ENCODE data around the gene FAM83C. TPM values are rescaled to one million over a fixed set of nuclear protein-coding genes. Genes with fewer than 3 reads are reported as not detected.
"Not testable (repeated sequence)": the region's sequence is repeated elsewhere in the genome, so short reads cannot be mapped to it uniquely, and the experiment has no call there.

Gene FAM83C
- total and polyA plus RNA-seq, 2 experiments from 2014 or later = not detected

GRCh38 chr20:35260426-35260825, 31.8 kb downstream of the FAM83C start:
- no peak overlapping the region for H3K4me3 ChIP-seq
- 91 to 92% methylated on average over 6 of the region's 6 CpGs for WGBS, 2 experiments (ENCODE audit: low coverage in 1 of 2, low lambda C conversion rate in 2 of 2, missing lambda C conversion rate in 2 of 2)
- no peak overlapping the region for H3K4me2 ChIP-seq (ENCODE audit: unreplicated experiment)
- in situ Hi-C loops (cut with MboI) = no loop called here
- no peaks in the 10 kb centered on the region for H3K27me3 ChIP-seq (replicated peaks; ENCODE audit: insufficient read depth)
- H3K4me1 ChIP-seq (ENCODE audit: insufficient read depth) = peaks cover 7% of the 10 kb centered on the region; the same call in 1 of the 2 replicates
- no peak overlapping the region for H2AFZ ChIP-seq
- H3K9me2 ChIP-seq (ENCODE audit: insufficient read depth) = no peaks in the 10 kb centered on the region
- H3K9ac ChIP-seq = no peak overlapping the region
- no peak for DNase-seq
- H3K27ac ChIP-seq = no peak overlapping the region
- no peaks in the 10 kb centered on the region for H3K9me3 ChIP-seq (ENCODE audit: low read depth)
- H3K79me2 ChIP-seq (ENCODE audit: insufficient read depth) = no peaks in the 10 kb centered on the region
- TF ChIP-seq EZH2 (IDR thresholded peaks at IDR 0.05; ENCODE audit: insufficient read depth, poor library complexity, severe bottlenecking) (no peak), EZH2phosphoT487 (IDR thresholded peaks at IDR 0.05; ENCODE audit: insufficient read depth, low read depth) (no peak)
- H4K20me1 ChIP-seq (ENCODE audit: insufficient read depth) = no peaks in the 10 kb centered on the region
- H3F3A ChIP-seq (ENCODE audit: insufficient read depth) = no peaks in the 10 kb centered on the region
- no peaks in the 10 kb centered on the region for H3K36me3 ChIP-seq (ENCODE audit: low read depth)

- 74 to 79% methylated on average over 7 to 8 of the region's 8 CpGs for WGBS, 2 experiments (ENCODE audit: low coverage in 1 of 2, low lambda C conversion rate in 2 of 2, missing lambda C conversion rate in 2 of 2)
- Histone ChIP-seq H3K4me1 (ENCODE audit: insufficient read depth) (no peaks in the 10 kb centered on the region), H3K9ac (no peak overlapping the region), H3F3A (ENCODE audit: insufficient read depth) (no peaks in the 10 kb centered on the region), H3K27me3 (replicated peaks; ENCODE audit: insufficient read depth) (no peaks in the 10 kb centered on the region), H3K4me2 (ENCODE audit: unreplicated experiment) (no peak overlapping the region), H4K20me1 (ENCODE audit: insufficient read depth) (no peaks in the 10 kb centered on the region), H2AFZ (no peak overlapping the region), H3K36me3 (ENCODE audit: low read depth) (no peaks in the 10 kb centered on the region), H3K79me2 (ENCODE audit: insufficient read depth) (no peaks in the 10 kb centered on the region), H3K9me3 (ENCODE audit: low read depth) (no peaks in the 10 kb centered on the region), H3K4me3 (no peak overlapping the region), H3K9me2 (ENCODE audit: insufficient read depth) (no peaks in the 10 kb centered on the region), H3K27ac (no peak overlapping the region)
- TF ChIP-seq EZH2phosphoT487 (IDR thresholded peaks at IDR 0.05; ENCODE audit: insufficient read depth, low read depth) = no peak
- no peak for TF ChIP-seq EZH2 (IDR thresholded peaks at IDR 0.05; ENCODE audit: insufficient read depth, poor library complexity, severe bottlenecking)
- DNase-seq = no peak
- in situ Hi-C loops (cut with MboI) = no loop called here
Measured at GRCh38 chr20:35257175-35257909, 34.9 kb downstream of the FAM83C start.

DNA sequence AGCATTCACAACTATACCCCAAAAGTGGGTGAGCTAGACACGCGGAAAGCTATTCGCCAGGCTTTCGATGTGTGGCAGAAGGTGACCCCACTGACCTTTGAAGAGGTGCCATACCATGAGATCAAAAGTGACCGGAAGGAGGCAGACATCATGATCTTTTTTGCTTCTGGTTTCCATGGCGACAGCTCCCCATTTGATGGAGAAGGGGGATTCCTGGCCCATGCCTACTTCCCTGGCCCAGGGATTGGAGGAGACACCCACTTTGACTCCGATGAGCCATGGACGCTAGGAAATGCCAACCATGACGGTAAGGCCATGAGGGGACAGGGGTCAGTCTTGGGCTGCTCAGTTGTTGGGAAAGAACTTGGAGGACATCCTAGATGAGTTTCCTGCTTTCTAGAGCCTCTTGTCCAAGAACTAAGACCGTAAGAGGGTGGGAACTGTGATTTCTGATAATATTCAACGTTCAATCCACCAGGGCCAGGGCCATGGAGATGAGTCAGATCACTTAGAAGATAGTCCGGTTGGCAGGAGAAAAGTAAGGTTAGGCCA, 37.7 kb downstream of the FAM83C start:
- no peak for DNase-seq
- Histone ChIP-seq H2AFZ (no peak overlapping the region), H3K4me3 (no peak overlapping the region), H3K4me1 (ENCODE audit: insufficient read depth) (no peaks in the 10 kb centered on the region), H3K79me2 (ENCODE audit: insufficient read depth) (no peaks in the 10 kb centered on the region), H3F3A (ENCODE audit: insufficient read depth) (no peaks in the 10 kb centered on the region), H3K27ac (no peak overlapping the region), H3K36me3 (ENCODE audit: low read depth) (no peaks in the 10 kb centered on the region), H3K9me2 (ENCODE audit: insufficient read depth) (no peaks in the 10 kb centered on the region), H3K27me3 (replicated peaks; ENCODE audit: insufficient read depth) (no peaks in the 10 kb centered on the region), H4K20me1 (ENCODE audit: insufficient read depth) (no peaks in the 10 kb centered on the region), H3K9me3 (ENCODE audit: low read depth) (no peaks in the 10 kb centered on the region), H3K9ac (no peak overlapping the region), H3K4me2 (ENCODE audit: unreplicated experiment) (no peak overlapping the region)
- 94 to 97% methylated on average over 12 of the region's 12 CpGs for WGBS, 2 experiments (ENCODE audit: low coverage in 1 of 2, low lambda C conversion rate in 2 of 2, missing lambda C conversion rate in 2 of 2)
- TF ChIP-seq EZH2 (IDR thresholded peaks at IDR 0.05; ENCODE audit: insufficient read depth, poor library complexity, severe bottlenecking) (no peak), EZH2phosphoT487 (IDR thresholded peaks at IDR 0.05; ENCODE audit: insufficient read depth, low read depth) (no peak)
- in situ Hi-C loops (cut with MboI) = no loop called here

- Histone ChIP-seq H3K27ac (no peak overlapping the region), H3K36me3 (ENCODE audit: low read depth) (no peaks in the 10 kb centered on the region), H3K4me2 (ENCODE audit: unreplicated experiment) (no peak overlapping the region), H2AFZ (no peak overlapping the region), H4K20me1 (ENCODE audit: insufficient read depth) (no peaks in the 10 kb centered on the region), H3K4me1 (ENCODE audit: insufficient read depth) (no peaks in the 10 kb centered on the region), H3F3A (ENCODE audit: insufficient read depth) (no peaks in the 10 kb centered on the region), H3K27me3 (replicated peaks; ENCODE audit: insufficient read depth) (no peaks in the 10 kb centered on the region), H3K9me2 (ENCODE audit: insufficient read depth) (no peaks in the 10 kb centered on the region), H3K9ac (no peak overlapping the region), H3K9me3 (ENCODE audit: low read depth) (no peaks in the 10 kb centered on the region), H3K79me2 (ENCODE audit: insufficient read depth) (no peaks in the 10 kb centered on the region), H3K4me3 (no peak overlapping the region)
- WGBS, 2 experiments (ENCODE audit: low coverage in 1 of 2, low lambda C conversion rate in 2 of 2, missing lambda C conversion rate in 2 of 2) = 69 to 73% methylated on average over 2 to 3 of the region's 3 CpGs
- DNase-seq = no peak
- in situ Hi-C loops (cut with MboI) = no loop called here
- TF ChIP-seq EZH2phosphoT487 (IDR thresholded peaks at IDR 0.05; ENCODE audit: insufficient read depth, low read depth) = no peak
- TF ChIP-seq EZH2 (IDR thresholded peaks at IDR 0.05; ENCODE audit: insufficient read depth, poor library complexity, severe bottlenecking) = no peak
Measured at GRCh38 chr20:35253010-35253409, 39.2 kb downstream of the FAM83C start.

- H3K27ac ChIP-seq; in situ Hi-C loops (cut with MboI); H3K9me3 ChIP-seq (ENCODE audit: low read depth); H3K27me3 ChIP-seq (replicated peaks; ENCODE audit: insufficient read depth); H3K4me1 ChIP-seq (ENCODE audit: insufficient read depth); H3F3A ChIP-seq (ENCODE audit: insufficient read depth); H4K20me1 ChIP-seq (ENCODE audit: insufficient read depth); H3K9ac ChIP-seq; H3K9me2 ChIP-seq (ENCODE audit: insufficient read depth); H2AFZ ChIP-seq; DNase-seq; H3K4me2 ChIP-seq (ENCODE audit: unreplicated experiment); H3K36me3 ChIP-seq (ENCODE audit: low read depth); H3K79me2 ChIP-seq (ENCODE audit: insufficient read depth); H3K4me3 ChIP-seq: not testable (repeated sequence)
- WGBS, 2 experiments (ENCODE audit: low coverage in 1 of 2, low lambda C conversion rate in 2 of 2, missing lambda C conversion rate in 2 of 2) = 89 to 100% methylated on average over 1 to 2 of the region's 2 CpGs
Measured at GRCh38 chr20:35252598-35252997, 39.6 kb downstream of the FAM83C start.

Data from GM23248 (cell line).